HG03575 (cell line): Measurements from ENCODE around the gene IGFBP1.
"Not testable (repeated sequence)": the region's sequence is repeated elsewhere in the genome, so short reads cannot be mapped to it uniquely, and the experiment has no call there.

ENCODE experiments used
- ATAC-seq: cut with Tn5 transposase; IDR thresholded peaks from one replicate; pipeline ENCODE4 v1.9.1; 2021; ENCODE audit not compliant: unreplicated experiment, insufficient number of reproducible peaks, low FRiP score; ENCODE audit errors: extremely low read depth

The IGFBP1 gene

GRCh38 chr7:45922810-45923209, 34.5 kb downstream of the IGFBP1 start:
- no peak for ATAC-seq

GRCh38 chr7:45923290-45923689, 35.0 kb downstream of the IGFBP1 start:
- ATAC-seq, result no peak

GRCh38 chr7:45923818-45924217, 35.5 kb downstream of the IGFBP1 start:
- no peak for ATAC-seq

GRCh38 chr7:45924283-45924682, 36.0 kb downstream of the IGFBP1 start:
- no peak for ATAC-seq

- no peak for ATAC-seq
Measured at GRCh38 chr7:45927721-45928120, 39.4 kb downstream of the IGFBP1 start.

GRCh38 chr7:45930967-45931366, 42.7 kb downstream of the IGFBP1 start:
- ATAC-seq, result no peak

GRCh38 chr7:45937301-45937700, 49.0 kb downstream of the IGFBP1 start:
- ATAC-seq, result no peak

- no peak for ATAC-seq
Measured at GRCh38 chr7:45937862-45938261, 49.6 kb downstream of the IGFBP1 start.

- no peak for ATAC-seq
Measured at GRCh38 chr7:45938626-45939302, 50.5 kb downstream of the IGFBP1 start.

- ATAC-seq, result no peak
Measured at GRCh38 chr7:45939574-45939973, 51.3 kb downstream of the IGFBP1 start.

GRCh38 chr7:45940237-45940781, 52.0 kb downstream of the IGFBP1 start:
- not testable (repeated sequence) for ATAC-seq

GRCh38 chr7:45940939-45941338, 52.7 kb downstream of the IGFBP1 start:
- no peak for ATAC-seq
